GM21576 (cell line): ENCODE measurements around the gene IHH.

Experiments used
- ATAC-seq: cut with Tn5 transposase; IDR thresholded peaks from one replicate; pipeline ENCODE4 v1.9.1; 2021; ENCODE audit warnings: mild to moderate bottlenecking, moderate library complexity; ENCODE audit not compliant: unreplicated experiment

IHH gene

DNA sequence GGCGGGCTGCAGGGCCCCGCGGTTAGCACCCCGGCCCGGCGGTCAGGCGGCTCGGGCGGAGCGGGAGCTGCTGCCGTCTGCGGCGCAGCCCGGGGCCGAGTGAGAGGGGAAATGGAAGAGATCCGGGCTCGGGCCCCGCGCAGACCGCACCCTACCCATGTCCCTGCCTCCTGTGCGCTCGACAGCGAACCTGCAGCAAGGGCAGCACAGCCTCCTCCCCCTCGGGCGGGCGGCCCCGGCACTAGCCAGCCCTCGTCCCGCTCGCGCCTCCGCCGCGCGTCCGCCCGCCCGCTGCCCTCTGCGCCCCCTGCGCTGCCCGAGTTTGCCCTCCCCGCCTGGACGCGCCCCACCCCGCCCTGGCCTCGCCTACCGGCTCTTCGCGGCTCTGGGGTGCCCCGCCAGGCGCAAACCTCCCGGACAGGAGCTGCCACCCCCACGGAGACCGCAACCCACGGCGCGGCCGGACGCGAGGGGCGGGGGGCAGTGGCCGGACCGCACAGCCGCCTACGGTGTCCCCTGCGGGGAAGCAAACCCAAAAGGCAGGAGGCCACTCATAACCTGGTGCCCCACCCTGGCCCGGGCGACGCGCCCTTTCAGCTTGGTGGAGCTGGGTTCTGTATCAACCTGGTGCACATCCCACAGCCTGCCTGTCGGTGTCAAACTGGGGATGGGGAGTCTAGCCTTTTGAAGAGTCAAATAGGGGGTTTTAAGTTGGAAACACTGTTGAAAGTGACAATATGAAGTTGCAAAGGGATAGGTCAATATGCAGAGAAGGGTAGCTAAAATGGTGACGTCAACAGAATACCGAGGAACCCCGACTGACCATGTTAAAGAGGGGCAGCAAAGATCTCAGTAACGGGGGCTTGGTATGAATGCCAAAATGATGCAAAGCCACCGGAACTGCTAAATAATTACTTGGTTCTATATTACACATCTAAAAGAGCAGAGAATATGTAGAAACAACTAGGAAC, at the start of gene IHH:
Gene IHH (minus strand): TSS at position 101 of the 971 bp plus-strand sequence. CDS start 454 bp downstream, outside the sequence.
- no peak for ATAC-seq

DNA sequence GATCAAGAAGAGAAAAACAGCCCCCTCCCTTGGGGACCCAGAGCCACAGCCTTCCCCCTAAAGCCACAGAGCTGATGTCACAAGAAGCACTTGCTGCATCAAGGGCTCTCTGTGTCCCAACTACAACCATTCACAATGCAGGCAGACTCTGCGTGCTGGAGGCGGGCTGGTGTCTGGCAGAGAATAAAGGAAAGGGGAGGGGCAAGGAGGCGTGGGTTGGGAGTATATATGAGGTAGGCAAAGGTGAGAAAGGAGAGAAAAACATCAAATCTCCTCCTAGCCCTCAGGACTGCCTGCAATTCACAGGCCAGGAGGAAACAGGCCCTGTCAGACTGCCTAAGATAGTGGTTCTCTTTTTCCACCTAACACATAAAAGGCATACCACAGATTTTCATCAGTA, 48.8 kb upstream of the IHH start:
- ATAC-seq = no peak

DNA sequence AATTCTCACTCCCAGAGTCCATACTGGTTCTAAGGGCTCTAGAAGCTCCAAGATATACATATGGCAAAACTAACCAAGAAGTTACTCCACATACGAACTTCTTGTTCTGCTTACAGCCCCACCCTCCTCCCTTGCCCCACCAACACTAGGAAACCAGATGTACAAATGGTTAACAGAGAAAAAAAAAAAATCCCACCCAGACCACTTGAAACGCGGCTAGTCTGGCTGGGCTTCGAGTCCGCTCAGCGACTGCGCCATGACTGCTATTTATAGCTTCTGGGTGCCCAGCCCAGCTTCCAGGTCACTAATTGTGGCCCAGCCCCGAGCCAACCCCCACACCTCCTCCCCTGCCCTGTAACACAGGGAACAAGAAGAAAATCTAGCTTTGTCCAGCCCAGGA, 47.0 kb upstream of the IHH start:
- no peak for ATAC-seq

DNA sequence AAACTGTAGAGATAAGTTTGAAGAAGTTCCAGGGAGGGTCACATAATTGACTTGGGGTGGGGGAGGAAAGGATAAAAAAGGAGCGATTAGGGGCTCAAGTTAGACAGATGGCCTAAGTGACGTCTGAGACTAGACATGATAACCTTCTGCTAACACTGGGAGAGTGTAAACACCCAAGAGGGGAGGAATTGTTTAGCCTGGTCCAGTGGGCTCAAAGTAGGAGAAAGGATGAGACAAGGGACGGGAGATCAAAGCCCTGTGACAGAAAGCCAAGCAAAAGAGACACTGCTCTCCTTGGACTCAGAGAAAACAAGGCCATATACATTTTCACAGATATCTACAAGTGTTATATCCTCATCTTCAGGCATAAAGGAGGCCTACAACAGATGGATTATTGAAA, 45.5 kb upstream of the IHH start:
- ATAC-seq = no peak

DNA sequence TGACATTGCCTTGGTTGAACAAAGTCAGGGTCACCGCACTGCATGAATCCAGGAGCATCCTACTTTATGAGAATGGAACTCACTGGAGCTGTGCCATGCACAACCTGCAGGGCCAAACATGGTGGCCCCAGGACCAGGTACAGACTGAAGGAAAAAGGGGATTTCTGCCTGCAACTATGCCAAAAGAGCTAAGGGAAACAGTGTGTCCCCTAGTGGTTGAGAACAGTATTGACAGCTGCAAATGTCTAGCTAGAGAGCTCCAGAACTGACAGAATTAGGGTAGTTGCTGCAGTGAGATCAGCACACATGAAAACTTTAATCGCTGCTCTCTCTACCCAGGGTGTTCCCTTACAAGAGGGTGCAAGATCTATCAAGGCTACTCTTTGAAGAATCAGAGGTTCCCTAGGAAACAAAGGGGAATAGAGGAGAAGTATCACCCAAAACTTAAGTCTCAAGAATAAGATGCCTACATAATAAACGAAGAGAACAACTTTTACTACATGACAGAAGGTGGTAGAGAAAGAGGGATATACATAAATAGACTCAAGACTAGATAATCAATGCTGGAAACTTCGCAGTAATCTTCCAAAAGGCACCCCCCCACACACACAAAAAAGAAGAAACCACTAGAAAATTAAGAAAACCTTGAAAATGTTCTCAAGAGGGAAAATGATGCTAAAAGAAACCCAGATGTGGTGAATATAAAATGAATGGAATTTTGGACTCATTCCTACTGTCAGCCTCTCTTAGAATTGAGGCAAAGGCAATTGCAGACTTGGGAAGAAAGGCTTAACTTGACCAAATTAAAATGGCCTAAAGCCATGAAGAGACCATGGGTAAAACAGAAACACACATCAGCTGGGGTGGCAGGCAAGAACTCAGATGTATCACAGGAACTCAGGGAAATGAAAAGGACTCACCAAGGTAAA, 43.6 kb upstream of the IHH start:
- peak; percentile 71 for ATAC-seq

DNA sequence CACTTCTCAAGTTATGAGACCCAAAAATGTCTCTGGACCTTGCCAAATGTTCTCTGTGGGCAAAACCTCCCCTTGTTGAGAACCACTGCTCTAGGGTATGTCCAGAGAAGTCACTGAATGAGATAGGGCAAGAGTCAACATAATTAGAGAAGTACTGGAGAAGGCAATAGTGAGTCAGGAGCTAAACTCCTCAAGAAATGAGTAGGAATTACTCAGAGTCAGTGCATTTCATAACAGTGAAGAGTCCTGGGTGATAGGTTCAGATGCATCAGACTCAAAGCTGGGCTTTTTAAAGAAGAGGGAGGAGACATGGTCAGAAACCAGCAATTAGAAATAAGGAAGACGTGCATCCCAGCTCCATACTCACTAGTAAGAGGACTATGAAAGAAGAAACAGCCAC, 38.6 kb upstream of the IHH start:
- no peak for ATAC-seq

DNA sequence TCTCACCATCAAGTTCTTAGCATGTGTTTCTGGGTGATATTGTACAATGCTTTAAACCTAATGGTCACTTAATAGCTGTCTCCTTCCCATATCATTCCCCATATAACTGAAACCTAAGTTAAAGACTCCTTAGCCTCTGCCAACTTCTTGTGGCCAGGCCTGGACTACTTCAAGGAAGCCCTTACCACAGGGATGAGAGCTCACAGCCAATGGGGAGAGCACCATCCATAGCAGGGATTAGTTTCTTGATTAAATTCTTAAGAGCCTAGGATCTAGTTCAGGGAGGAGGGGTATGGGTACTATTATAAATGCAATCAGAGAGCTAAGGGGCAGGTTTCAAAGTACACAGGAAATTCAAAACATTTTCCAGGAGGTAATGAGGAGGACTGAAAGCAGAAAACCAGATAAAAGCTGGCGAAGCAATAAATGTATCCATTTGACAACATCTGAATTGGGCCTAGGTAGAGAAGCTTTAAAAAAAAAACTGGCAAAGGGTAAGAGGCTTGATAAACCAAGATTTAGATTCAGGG, 34.8 kb upstream of the IHH start:
- ATAC-seq = no peak

DNA sequence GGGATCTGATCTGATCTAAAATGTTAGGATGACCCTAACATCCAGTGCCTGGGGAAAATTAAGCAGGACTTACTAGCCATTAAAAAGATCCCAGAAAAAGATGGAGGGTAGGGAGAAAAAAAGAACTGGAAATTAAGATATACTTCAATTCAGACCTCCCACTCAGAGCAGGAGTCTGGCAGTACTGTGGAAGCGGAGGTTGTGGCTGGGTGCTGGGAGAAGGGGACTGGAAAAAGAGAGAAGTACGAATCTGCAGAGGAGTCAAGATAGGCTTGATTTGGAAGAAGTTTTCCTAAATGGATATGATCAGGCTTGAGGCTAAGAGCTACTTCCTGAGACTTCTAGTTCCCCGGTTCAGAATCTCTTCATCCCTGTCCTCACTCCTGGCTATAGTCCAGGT, 33.5 kb upstream of the IHH start:
- ATAC-seq = no peak

DNA sequence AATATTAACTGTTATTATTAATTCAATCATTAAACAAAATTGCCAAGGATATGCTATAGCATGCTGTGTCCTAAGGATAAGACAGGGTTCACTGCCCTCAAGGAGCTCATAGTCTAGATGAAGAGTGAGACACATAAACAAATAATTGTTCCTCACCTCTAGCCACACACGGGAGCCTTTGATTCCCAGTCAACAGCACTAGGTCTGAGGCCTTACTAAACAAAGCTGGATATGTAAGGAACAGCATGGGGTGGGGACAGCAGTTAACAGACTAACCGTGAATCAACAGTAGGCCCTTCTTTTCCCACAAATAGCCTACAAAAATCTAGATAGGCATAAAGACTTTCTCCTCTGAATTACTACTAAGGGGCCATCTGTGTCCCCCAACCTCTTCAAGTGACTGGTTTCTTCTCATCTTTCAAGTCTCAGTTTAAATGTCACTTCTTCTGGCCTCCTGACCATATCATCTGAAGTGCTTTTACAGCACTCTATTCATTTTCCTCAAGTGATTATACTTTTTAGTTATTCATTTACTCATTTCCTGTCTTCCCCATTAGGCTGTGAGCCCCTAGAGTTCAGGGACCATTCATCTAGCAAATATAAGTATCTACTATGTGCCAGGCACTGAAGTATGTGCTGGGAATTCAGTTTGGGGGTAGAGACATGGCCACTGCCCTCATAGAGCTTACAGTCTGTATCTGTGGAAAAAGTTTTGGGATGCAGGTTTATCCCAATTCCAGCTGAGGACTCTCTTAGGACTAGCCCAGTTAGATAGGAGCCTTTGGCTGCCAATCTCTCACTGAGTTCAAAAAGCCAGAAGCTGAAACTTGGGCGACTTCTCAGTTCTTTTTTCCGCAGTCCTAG, 29.9 kb upstream of the IHH start:
- no peak for ATAC-seq

DNA sequence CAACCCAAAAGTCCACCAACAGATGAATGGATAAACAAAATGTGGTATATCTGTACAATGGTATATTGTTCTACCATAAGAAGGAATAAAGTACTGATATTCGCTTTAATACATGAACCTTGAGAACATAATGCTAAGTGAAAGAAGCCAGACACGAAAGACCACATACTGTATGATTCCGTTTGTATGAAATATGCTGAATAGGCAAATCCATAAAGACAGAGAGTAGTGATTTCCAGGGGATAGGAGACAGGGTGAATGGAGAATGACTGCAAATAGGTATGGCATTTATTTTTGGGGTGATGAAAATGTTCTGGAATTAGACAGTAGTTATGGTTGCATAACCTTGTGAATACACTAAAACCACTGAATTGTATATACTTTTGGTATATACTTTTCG, 28.6 kb upstream of the IHH start:
- ATAC-seq = no peak

DNA sequence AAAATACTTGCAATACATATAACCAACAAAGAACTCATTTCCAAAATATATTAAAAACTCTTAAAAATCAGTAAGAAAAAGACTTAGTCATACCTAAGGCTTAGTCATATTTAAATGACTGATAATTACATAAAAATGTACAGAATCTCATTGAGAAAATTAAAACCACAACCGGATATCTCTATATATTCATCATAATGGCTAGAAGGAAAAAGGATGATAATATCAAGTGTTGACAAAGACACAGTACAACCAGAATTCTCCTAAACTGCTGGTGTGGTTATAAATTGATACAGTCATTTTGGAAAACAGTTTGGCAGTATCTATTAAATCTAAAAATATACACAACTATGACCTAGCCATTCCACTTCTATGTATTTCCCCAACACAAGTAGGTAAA, 27.1 kb upstream of the IHH start:
- no peak for ATAC-seq

DNA sequence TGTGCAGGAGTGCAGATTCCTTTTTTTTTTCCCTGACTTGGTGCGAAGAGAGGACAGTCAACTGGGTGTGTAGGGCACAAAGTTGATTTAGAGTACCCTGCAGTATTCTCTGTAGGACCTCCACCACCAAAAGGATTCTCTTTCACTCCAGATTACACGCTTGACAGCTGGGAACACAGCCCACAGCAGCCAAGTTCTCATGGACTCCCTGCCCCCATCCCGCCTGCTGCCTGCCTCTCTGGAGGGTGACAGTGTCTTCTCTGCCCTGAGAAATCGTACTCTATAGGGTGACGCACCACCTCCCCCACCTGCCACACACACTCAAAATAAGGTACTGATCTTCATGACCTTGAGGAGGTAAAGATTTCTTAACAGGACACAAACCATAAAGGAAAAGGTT, 26.6 kb upstream of the IHH start:
- ATAC-seq = no peak

DNA sequence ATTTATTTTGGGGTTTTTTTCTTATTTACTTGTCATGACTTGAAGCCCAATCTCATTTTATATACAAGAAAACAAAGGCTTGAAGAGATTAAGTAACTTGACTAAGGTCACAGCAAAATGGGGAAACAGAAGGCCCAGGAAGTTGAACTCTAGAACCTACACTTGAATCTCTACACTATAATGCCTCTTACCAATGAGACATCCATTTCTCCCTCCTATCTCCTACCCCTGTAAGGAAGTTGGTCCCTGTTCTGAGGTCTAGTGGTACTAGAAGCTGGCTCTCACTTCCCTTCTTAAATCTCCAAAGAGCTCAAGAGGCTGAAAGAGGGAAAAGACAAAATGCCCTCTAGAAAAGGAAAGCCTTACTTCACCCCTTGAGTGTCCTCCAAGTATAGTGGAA, 25.5 kb upstream of the IHH start:
- no peak for ATAC-seq

DNA sequence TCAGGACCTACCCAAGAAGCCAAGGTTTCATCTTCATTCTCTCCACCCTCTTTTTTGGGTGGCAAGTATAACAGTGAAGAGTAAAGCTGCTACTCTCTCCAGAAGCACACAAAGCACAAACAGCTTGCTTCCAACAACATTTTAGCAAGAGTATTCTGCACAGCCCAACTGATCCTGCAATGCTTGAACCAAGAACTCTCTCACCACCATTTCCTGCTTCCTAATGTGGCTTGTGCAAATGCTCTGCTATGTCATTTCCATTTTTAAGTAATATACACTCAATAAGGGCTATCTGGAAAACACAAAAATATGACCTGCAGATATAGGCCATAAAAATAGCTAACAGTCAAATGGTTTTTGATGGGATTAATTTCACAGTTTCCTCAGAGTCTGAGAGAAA, 24.1 kb upstream of the IHH start:
- no peak for ATAC-seq

DNA sequence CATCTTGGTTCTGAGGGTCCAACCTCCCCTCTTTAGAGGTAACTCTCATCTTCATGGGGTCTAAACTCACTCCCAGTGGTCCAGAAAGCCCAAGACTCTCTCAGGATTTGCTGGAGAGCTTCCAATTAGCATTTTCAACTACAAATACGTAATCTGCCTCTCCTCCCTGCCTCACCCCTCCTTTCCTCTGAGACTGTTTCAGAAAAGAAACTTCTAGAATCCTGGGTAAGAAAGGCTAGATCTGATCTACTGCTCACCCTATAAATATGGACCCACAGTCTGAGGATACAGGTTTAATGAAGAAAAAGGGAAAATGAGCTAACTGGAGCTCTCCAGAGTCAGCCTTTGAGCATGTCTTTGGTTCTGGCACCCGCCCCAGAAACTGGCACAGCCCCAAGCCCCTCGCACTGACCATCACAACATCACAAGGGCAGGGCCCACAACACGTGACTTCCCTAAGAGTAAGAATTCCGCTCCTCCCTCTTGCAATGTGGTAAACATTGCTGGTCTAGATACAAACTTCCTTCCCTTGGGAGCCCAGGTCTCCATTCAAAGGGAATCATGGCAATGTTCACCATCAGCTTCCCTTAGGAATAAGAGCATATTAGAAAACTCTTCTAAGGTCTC, 21.7 kb upstream of the IHH start:
- no peak for ATAC-seq

DNA sequence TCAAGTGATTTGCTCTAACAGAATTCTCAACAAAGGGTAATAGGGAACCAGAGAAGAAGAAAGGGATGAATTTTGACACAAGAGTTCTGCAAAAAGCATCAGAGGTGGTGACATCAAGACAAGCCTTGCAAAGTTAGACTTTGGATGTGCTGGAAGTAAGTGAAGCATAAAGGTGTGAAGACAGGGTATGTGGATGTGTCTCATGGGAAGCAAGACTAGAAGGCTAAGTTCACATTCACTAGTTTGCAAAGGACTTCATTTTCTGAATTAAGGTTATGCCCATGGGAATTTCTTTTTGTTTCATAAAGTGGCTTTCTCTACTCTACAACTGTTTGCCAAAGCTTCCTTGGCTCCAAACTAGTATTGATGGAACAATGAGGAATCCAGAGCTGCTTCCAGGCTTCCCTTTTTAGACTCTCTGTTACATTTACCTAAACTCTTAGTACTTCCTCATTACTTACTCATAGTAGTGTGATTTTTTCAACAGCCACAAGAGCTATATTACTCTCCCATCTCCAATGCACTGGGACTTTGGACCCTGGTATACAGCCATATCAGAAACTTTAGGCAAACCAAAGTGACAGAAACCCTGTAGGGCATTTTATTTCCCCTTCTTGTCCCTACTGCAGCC, 21.1 kb upstream of the IHH start:
- ATAC-seq = no peak

DNA sequence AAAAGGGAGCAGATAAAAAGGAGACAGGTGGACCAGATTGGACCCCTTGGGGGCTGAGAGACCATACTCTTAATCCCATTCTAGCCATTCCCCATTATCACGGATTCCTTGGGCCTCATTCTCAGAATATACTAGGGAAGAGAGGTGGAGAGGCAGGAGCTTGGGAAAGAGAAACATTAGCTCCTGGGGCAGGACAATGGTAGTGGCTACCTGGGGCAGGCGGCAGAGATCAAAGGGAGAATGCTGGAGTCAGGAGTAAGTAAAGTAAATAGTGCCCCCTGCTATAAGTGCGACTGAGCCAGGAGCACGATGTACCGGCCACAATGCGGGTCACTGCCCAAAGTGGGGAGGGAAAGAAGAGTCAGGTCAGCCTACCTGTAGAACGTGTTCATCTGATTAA, 20.4 kb upstream of the IHH start:
- no peak for ATAC-seq

DNA sequence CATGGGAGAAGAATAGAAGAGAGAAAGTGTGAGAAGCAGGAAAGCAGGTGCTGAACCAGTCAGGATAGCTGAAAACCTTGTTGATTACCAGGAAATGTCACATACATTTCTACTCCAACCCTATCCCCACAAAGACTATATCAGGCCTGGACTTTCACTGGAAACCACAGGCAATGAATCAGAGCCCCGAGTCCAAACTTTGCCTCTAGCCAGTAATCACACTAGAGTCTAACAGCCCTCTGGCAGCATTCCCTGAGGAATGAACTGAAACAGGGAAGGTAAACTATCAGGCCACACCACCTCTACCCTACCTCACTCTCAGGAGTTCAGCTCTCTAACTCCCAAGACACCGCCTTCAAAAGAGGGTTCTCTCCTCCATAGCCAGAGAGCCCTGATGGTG, 18.7 kb upstream of the IHH start:
- no peak for ATAC-seq

DNA sequence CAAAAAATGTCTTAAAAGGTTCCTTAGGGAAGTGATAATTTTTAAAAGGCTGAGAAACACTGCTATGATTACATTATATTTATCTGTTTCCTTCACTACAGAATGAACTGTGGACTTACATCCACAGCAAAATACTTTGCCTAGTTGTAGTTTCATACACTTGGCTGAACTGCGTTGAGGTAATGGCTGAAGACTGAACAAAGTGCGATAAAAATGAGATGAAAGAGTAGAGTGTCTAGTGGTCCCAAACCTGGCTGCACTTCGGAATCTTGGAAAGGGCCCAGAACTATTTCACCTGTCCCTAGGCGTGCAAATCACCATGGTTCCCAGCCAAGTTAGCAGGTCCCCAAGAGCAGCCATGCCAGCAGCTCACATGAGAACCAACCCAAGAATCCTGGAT, 18.2 kb upstream of the IHH start:
- ATAC-seq = no peak

DNA sequence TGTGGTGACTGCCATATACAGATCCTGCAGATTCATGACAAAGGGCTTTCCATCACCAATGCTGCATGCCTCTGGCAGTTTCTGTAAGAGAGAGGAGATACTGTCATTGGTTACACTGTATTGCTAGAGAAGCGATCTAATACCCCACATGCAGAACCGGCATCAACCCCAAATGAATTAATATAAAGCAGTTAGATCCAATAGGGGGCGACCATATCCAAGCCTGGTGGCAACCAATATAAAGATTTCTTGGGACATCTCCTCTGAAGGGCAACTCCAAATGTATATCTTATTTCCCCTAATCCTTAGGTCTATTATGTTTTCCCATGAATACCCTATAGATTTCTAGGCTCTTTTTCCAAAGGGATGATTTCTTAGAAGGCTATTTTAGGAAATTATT, 17.4 kb upstream of the IHH start:
- no peak for ATAC-seq
